Astrocyte of the spinal cord (primary cell): ENCODE measurements around the gene GOLGA7B.

Source experiments
- DNase-seq: peaks from one replicate; pipeline ENCODE4 v3.0.0; 2011; ENCODE audit warnings: low read depth, low spot score
- H3K4me3 ChIP-seq: 2 replicates; pipeline ENCODE4 v1.5.1; 2011; ENCODE audit warnings: low read depth, mild to moderate bottlenecking, low read length, moderate library complexity
- CTCF ChIP-seq: IDR thresholded peaks from 2 replicates; pipeline ENCODE4 v1.5.1; 2012; ENCODE audit warnings: low read depth, mild to moderate bottlenecking, low read length, inconsistent platforms
- in situ Hi-C: cut with HindIII; loops from 2 replicates; pipeline ENCODE4 v1.10.0; 2017; ENCODE audit warnings: low sequenced_read_pairs

Gene GOLGA7B

GRCh38 chr10:97913614-97914013 is 64.0 kb downstream of the GOLGA7B start:
- no peak for TF ChIP-seq CTCF
- DNase-seq, result no peak
- in situ Hi-C loops, result no loop called here
- H3K4me3 ChIP-seq, result no peak overlapping the region

GRCh38 chr10:97914171-97914836 is 64.7 kb downstream of the GOLGA7B start:
- no peak overlapping the region for H3K4me3 ChIP-seq
- TF ChIP-seq CTCF, result no peak
- no peak for DNase-seq
- in situ Hi-C loops, result no loop called here

DNA sequence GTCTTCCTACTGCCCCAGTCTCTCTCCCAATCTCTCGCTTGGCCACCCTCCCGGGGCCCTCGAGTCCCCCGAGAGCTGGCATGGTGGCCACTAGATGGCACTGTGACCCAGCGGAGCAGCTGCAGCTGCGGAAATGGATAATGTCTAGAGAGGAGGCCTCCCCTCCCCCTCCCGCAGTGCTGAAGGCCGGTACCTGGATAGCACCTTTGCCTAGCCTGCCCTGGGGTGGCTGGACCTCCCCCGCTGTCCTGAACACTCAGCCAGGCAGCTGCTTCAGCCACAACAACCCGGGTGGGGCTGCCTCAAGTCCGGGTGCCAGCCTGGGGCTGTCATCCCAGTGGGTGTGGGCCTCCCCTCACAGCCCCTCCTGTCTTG is 65.2 kb downstream of the GOLGA7B start:
- no peak overlapping the region for H3K4me3 ChIP-seq
- in situ Hi-C loops, result no loop called here
- peak; percentile 45 for DNase-seq
- peak; percentile 92 for TF ChIP-seq CTCF

DNA sequence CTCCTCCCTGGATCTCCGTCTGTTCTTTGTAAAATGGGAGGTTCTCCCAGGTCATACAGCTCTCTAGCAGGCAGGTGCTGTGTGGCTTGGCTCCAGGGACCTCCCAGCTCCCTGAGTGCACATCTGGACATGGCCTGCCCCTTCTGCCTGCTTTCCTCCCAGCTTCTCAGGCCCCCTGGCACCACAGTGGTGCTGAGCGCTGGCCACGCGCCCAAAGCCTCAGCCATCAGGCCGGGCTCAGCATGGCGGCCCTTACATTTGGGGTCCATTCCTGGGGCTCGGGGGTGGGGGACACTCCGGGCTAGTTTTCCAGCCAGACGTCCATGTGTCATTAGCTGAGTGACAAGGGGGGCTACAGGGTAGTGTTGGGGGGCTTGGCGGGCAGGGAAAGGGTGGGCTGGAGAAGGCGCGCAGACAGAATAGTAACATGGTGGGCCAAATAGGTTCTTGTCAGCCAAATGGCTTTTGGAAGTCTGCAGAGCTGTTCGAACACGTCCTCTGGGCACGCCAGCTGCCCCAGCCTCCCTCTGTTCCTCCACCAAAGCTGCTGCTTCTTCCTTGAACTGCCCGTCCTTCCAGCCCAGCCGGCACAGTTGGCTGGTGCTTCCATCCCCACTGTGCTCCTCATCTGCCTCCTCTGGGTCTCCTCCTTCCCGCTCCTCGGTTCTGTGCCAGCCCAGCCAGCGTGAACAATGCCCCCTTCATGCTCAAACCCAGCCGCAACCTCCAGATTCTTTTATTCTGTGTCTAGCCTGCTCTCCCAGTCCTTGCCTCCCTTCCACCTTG is 65.9 kb downstream of the GOLGA7B start:
- no peak for TF ChIP-seq CTCF
- in situ Hi-C loops, result no loop called here
- DNase-seq, result no peak
- H3K4me3 ChIP-seq, result no peak overlapping the region

DNA sequence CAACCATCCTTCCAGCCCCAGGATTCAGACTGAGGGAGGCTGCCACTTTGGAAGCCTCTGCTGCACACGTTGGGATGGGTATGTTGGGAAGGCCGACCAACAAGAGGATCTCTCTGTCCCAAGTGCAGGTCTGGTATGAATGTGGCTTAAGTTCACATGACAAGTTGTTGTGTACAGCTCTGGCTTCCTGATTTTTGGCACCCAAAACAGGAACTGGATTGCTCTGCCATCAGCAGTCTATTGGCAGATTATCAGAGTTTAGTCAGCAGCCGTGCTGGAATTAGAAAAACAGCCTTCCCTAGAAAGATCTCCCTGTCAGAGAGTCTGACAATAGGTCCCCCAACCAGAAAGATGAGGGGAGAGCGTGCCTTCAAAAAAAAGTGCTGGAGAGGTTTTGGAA is 66.9 kb downstream of the GOLGA7B start:
- no peak for DNase-seq
- in situ Hi-C loops, result no loop called here
- TF ChIP-seq CTCF, result no peak
- no peak overlapping the region for H3K4me3 ChIP-seq

DNA sequence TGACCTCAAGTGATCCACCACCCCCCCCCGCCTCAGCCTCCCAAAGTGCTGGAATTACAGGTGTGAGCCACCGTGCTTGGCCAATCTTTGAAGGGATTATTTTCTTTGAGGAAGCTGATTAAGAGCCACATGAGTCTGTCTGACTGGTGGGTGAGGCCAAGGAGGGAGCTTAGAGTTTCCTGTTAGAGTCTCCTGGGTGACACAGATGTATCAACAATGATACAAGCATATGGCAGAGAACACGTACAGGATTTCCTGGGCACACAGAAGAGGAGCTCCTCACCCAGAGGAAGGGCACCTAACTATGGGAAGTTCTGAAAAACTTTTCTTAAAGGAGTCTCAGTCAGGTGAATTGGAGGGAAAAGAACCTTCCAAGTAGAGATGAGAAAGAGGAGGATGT is 69.4 kb downstream of the GOLGA7B start:
- in situ Hi-C loops, result no loop called here
- H3K4me3 ChIP-seq, result no peak overlapping the region
- no peak for TF ChIP-seq CTCF
- no peak for DNase-seq
